Karpas-422 (cell line): ENCODE results near the gene PGM2L1. TPM values are rescaled to one million over a fixed set of nuclear protein-coding genes. Genes with fewer than 3 reads are reported as not detected.
"Not testable (repeated sequence)": the region's sequence is repeated elsewhere in the genome, so short reads cannot be mapped to it uniquely, and the experiment has no call there.

Experiments used
- DNase-seq: peaks from one replicate; pipeline ENCODE4 v3.0.0-alpha.2; 2015
- H2AFZ ChIP-seq: fragments of 200-600 bp; sonication (generic); 2 replicates; pipeline ENCODE4 v1.6.1; 2014; ENCODE audit warnings: antibody characterized with exemption, low read length, mixed read lengths
- H3K27ac ChIP-seq: fragments of 200-600 bp; sonication (generic); 2 replicates; pipeline ENCODE4 v1.5.1; 2014; ENCODE audit warnings: mild to moderate bottlenecking, low read length, moderate library complexity
- H3K27me3 ChIP-seq: fragments of 200-600 bp; sonication (generic); 2 replicates; pipeline ENCODE4 v1.6.1; 2014; ENCODE audit warnings: low read length, mixed read lengths
- H3K36me3 ChIP-seq: fragments of 200-600 bp; sonication (generic); 2 replicates; pipeline ENCODE4 v1.6.1; 2014; ENCODE audit warnings: low read length, mixed read lengths; ENCODE audit not compliant: insufficient read depth
- H3K4me1 ChIP-seq: fragments of 200-600 bp; sonication (generic); 2 replicates; pipeline ENCODE4 v1.6.1; 2014; ENCODE audit warnings: mild to moderate bottlenecking, low read length, mixed read lengths
- H3K4me2 ChIP-seq: fragments of 200-600 bp; sonication (generic); 2 replicates; pipeline ENCODE4 v1.6.1; 2014; ENCODE audit warnings: low read length, low read depth, mild to moderate bottlenecking; ENCODE audit not compliant: poor library complexity, severe bottlenecking
- H3K4me3 ChIP-seq: fragments of 200-600 bp; sonication (generic); 2 replicates; pipeline ENCODE4 v1.5.1; 2014; ENCODE audit warnings: mild to moderate bottlenecking, antibody characterized with exemption, low read length, mixed read lengths
- H3K79me2 ChIP-seq: fragments of 200-600 bp; sonication (generic); 2 replicates; pipeline ENCODE4 v1.6.1; 2014; ENCODE audit warnings: mild to moderate bottlenecking, low read length, mixed read lengths
- H3K9ac ChIP-seq: fragments of 200-600 bp; sonication (generic); 2 replicates; pipeline ENCODE4 v1.6.0; 2014; ENCODE audit warnings: low read length
- H3K9me2 ChIP-seq: fragments of 200-600 bp; sonication (generic), shearing (Covaris generic); replicated peaks from 2 replicates; pipeline ENCODE4 v1.6.0; 2014; ENCODE audit warnings: mild to moderate bottlenecking, low read length, moderate library complexity; ENCODE audit not compliant: insufficient read depth
- H3K9me3 ChIP-seq: fragments of 300-700, 200-600 bp; sonication (generic); 2 replicates; pipeline ENCODE4 v1.6.1; 2014; ENCODE audit warnings: low read length, mixed read lengths
- H4K20me1 ChIP-seq: fragments of 200-600 bp; sonication (generic); 2 replicates; pipeline ENCODE4 v1.6.1; 2014; ENCODE audit warnings: mild to moderate bottlenecking, antibody characterized with exemption, low read length, low read depth; ENCODE audit not compliant: insufficient read depth
- total RNA-seq: library from RNA; depleted of rRNA; stranded (reverse); fragments of >200 nt; shearing (Covaris generic); gene quantifications from 2 replicates; pipeline ENCODE4 v1.2.3, GENCODE V29; 2014; ENCODE audit warnings: low replicate concordance

The PGM2L1 gene
- total RNA-seq, 1 experiment from 2014 or later, result 0.07 TPM

- Histone ChIP-seq H4K20me1 (no peaks in the 10 kb centered on the region), H3K4me2 (no peak overlapping the region), H2AFZ (no peak overlapping the region), H3K79me2 (no peaks in the 10 kb centered on the region), H3K4me3 (no peak overlapping the region), H3K9me2 (no peaks in the 10 kb centered on the region), H3K27ac (no peak overlapping the region), H3K9ac (no peak overlapping the region), H3K36me3 (no peaks in the 10 kb centered on the region), H3K27me3 (no peaks in the 10 kb centered on the region; the same call in 1 of the 2 replicates), H3K9me3 (no peaks in the 10 kb centered on the region), H3K4me1 (no peaks in the 10 kb centered on the region)
- DNase-seq, result no peak
These were observed 56.3 kb downstream of the PGM2L1 start for GRCh38 chr11:74341921-74342320.

- Histone ChIP-seq H3K4me2 (no peak overlapping the region), H4K20me1 (no peaks in the 10 kb centered on the region), H3K9ac (no peak overlapping the region), H3K27ac (no peak overlapping the region), H3K9me3 (no peaks in the 10 kb centered on the region), H3K36me3 (no peaks in the 10 kb centered on the region), H3K9me2 (no peaks in the 10 kb centered on the region), H3K4me1 (no peaks in the 10 kb centered on the region), H3K27me3 (no peaks in the 10 kb centered on the region; the same call in 1 of the 2 replicates), H3K4me3 (no peak overlapping the region), H2AFZ (no peak overlapping the region), H3K79me2 (no peaks in the 10 kb centered on the region)
- no peak for DNase-seq
These were observed 58.6 kb downstream of the PGM2L1 start for GRCh38 chr11:74339619-74340018.

- Histone ChIP-seq H3K4me1 (no peaks in the 10 kb centered on the region), H2AFZ (no peak overlapping the region), H3K4me3 (no peak overlapping the region), H3K79me2 (no peaks in the 10 kb centered on the region), H3K4me2 (no peak overlapping the region), H4K20me1 (no peaks in the 10 kb centered on the region), H3K9ac (no peak overlapping the region), H3K27me3 (no peaks in the 10 kb centered on the region; the same call in 1 of the 2 replicates), H3K9me3 (no peaks in the 10 kb centered on the region), H3K36me3 (no peaks in the 10 kb centered on the region), H3K9me2 (no peaks in the 10 kb centered on the region), H3K27ac (no peak overlapping the region)
- DNase-seq, result no peak
These were observed 59.3 kb downstream of the PGM2L1 start for GRCh38 chr11:74338963-74339362.

GRCh38 chr11:74333193-74333592 is 65.0 kb downstream of the PGM2L1 start:
- Histone ChIP-seq H3K36me3 (no peaks in the 10 kb centered on the region), H3K9ac (no peak overlapping the region), H3K27ac (no peak overlapping the region), H2AFZ (no peak overlapping the region), H3K4me3 (no peak overlapping the region), H3K79me2 (no peaks in the 10 kb centered on the region), H3K9me2 (no peaks in the 10 kb centered on the region), H3K9me3 (no peaks in the 10 kb centered on the region), H4K20me1 (no peaks in the 10 kb centered on the region), H3K4me1 (no peaks in the 10 kb centered on the region), H3K4me2 (no peak overlapping the region), H3K27me3 (no peaks in the 10 kb centered on the region; the same call in 1 of the 2 replicates)
- DNase-seq, result no peak

GRCh38 chr11:74332291-74332690 is 65.9 kb downstream of the PGM2L1 start:
- no peak overlapping the region for H3K4me3 ChIP-seq
- no peak for DNase-seq
- H2AFZ ChIP-seq, result no peak overlapping the region
- H3K36me3 ChIP-seq, result no peaks in the 10 kb centered on the region
- no peaks in the 10 kb centered on the region for H3K79me2 ChIP-seq
- H4K20me1 ChIP-seq, result no peaks in the 10 kb centered on the region
- H3K27me3 ChIP-seq, result no peaks in the 10 kb centered on the region
- no peak overlapping the region for H3K4me2 ChIP-seq
- no peak overlapping the region for H3K9ac ChIP-seq
- no peak overlapping the region for H3K27ac ChIP-seq
- no peaks in the 10 kb centered on the region for H3K4me1 ChIP-seq
- H3K9me3 ChIP-seq, result no peaks in the 10 kb centered on the region
- no peaks in the 10 kb centered on the region for H3K9me2 ChIP-seq

- H3K27me3 ChIP-seq, DNase-seq, H3K27ac ChIP-seq, H3K36me3 ChIP-seq, H3K4me2 ChIP-seq, H3K9me2 ChIP-seq, H3K9ac ChIP-seq, H3K4me1 ChIP-seq, H3K79me2 ChIP-seq, H3K9me3 ChIP-seq, H3K4me3 ChIP-seq, H2AFZ ChIP-seq, H4K20me1 ChIP-seq: not testable (repeated sequence)
These were observed 67.2 kb downstream of the PGM2L1 start for GRCh38 chr11:74331000-74331399.

- Histone ChIP-seq H3K27me3 (no peaks in the 10 kb centered on the region), H3K4me1 (no peaks in the 10 kb centered on the region), H3K79me2 (no peaks in the 10 kb centered on the region), H2AFZ (no peak overlapping the region), H3K4me3 (no peak overlapping the region), H4K20me1 (no peaks in the 10 kb centered on the region), H3K9me2 (no peaks in the 10 kb centered on the region), H3K9me3 (no peaks in the 10 kb centered on the region), H3K9ac (no peak overlapping the region), H3K27ac (no peak overlapping the region), H3K36me3 (no peaks in the 10 kb centered on the region), H3K4me2 (no peak overlapping the region)
- no peak for DNase-seq
These were observed 68.0 kb downstream of the PGM2L1 start for GRCh38 chr11:74330075-74330858.

- no peak overlapping the region for H3K27ac ChIP-seq
- H3K4me3 ChIP-seq, result no peak overlapping the region
- no peaks in the 10 kb centered on the region for H3K9me2 ChIP-seq
- H4K20me1 ChIP-seq, result no peaks in the 10 kb centered on the region
- DNase-seq, result no peak
- H3K27me3 ChIP-seq, result no peaks in the 10 kb centered on the region
- H3K36me3 ChIP-seq, result no peaks in the 10 kb centered on the region
- no peak overlapping the region for H2AFZ ChIP-seq
- H3K79me2 ChIP-seq, result no peaks in the 10 kb centered on the region
- H3K4me2 ChIP-seq, result no peak overlapping the region
- H3K4me1 ChIP-seq, result no peaks in the 10 kb centered on the region
- H3K9ac ChIP-seq, result no peak overlapping the region
- H3K9me3 ChIP-seq, result no peaks in the 10 kb centered on the region
These were observed 71.2 kb downstream of the PGM2L1 start for GRCh38 chr11:74327076-74327475.
